Type B pancreatic cell (in vitro differentiated cells): Measurements from ENCODE around the gene FMO1. TPM values are rescaled to one million over a fixed set of nuclear protein-coding genes. Genes with fewer than 3 reads are reported as not detected.

Experiments used
- DNase-seq: peaks from one replicate; pipeline ENCODE4 v3.0.0; 2021; ENCODE audit warnings: mixed read lengths; ENCODE audit not compliant: unreplicated experiment; ENCODE audit errors: extremely low spot score
- H3K27ac Mint-ChIP-seq: 2 replicates; pipeline ENCODE4 v1.8.0; 2021; ENCODE audit warnings: mild to moderate bottlenecking, mixed read lengths
- H3K27me3 Mint-ChIP-seq: 2 replicates; pipeline ENCODE4 v1.8.0; 2021; ENCODE audit warnings: mixed read lengths
- H3K36me3 Mint-ChIP-seq: 2 replicates; pipeline ENCODE4 v1.8.0; 2021; ENCODE audit warnings: mixed read lengths
- H3K4me1 Mint-ChIP-seq: one replicate; pipeline ENCODE4 v1.8.0; 2021; ENCODE audit warnings: mixed read lengths; ENCODE audit not compliant: unreplicated experiment
- H3K4me3 Mint-ChIP-seq: 2 replicates; pipeline ENCODE4 v1.8.0; 2021; ENCODE audit warnings: mild to moderate bottlenecking, mixed read lengths
- H3K9me3 Mint-ChIP-seq: 2 replicates; pipeline ENCODE4 v1.8.0; 2021; ENCODE audit warnings: mixed read lengths
- total RNA-seq: library from RNA; stranded (reverse); gene quantifications from 2 replicates; pipeline ENCODE4 v1.2.1, GENCODE V29; 2021; ENCODE audit warnings: low replicate concordance
- TF ChIP-seq, protein P1 (sequence below): fragments of 200-600 bp; sonication (generic); conservative IDR thresholded peaks from 2 replicates; pipeline ENCODE4 v1.5.0; 2021; ENCODE audit warnings: antibody characterized with exemption, mild to moderate bottlenecking

The FMO1 gene
- total RNA-seq, 1 donor from 2014 or later = 1.8 TPM

DNA sequence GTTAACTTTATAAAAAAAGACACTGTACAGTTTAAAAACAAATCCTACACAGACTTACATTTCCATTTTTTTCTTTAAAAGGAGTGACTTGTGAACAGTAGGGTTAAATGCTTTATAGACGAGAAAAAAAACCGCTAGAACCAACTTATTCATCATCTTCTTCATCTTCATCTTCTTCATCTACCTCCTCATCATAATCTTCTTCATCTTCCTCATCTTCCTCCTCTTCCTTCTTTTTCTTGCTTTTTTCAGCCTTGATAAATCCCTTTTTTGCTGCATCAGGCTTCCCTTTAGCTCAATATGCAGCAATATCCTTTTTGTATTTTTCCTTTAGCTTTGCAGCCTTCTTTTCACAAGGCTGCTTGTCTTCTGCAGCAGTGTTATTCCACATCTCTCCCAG is 22.5 kb downstream of the FMO1 start:
- no peaks in the 10 kb centered on the region for H3K36me3 Mint-ChIP-seq
- H3K4me3 Mint-ChIP-seq = no peak overlapping the region
- TF ChIP-seq, protein P1, sequence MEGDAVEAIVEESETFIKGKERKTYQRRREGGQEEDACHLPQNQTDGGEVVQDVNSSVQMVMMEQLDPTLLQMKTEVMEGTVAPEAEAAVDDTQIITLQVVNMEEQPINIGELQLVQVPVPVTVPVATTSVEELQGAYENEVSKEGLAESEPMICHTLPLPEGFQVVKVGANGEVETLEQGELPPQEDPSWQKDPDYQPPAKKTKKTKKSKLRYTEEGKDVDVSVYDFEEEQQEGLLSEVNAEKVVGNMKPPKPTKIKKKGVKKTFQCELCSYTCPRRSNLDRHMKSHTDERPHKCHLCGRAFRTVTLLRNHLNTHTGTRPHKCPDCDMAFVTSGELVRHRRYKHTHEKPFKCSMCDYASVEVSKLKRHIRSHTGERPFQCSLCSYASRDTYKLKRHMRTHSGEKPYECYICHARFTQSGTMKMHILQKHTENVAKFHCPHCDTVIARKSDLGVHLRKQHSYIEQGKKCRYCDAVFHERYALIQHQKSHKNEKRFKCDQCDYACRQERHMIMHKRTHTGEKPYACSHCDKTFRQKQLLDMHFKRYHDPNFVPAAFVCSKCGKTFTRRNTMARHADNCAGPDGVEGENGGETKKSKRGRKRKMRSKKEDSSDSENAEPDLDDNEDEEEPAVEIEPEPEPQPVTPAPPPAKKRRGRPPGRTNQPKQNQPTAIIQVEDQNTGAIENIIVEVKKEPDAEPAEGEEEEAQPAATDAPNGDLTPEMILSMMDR = no peak
- peaks cover under 1% of the 10 kb centered on the region for H3K4me1 Mint-ChIP-seq
- no peak overlapping the region for H3K27ac Mint-ChIP-seq
- DNase-seq = no peak
- peaks cover 4% of the 10 kb centered on the region for H3K9me3 Mint-ChIP-seq
- H3K27me3 Mint-ChIP-seq = peaks cover 6% of the 10 kb centered on the region

DNA sequence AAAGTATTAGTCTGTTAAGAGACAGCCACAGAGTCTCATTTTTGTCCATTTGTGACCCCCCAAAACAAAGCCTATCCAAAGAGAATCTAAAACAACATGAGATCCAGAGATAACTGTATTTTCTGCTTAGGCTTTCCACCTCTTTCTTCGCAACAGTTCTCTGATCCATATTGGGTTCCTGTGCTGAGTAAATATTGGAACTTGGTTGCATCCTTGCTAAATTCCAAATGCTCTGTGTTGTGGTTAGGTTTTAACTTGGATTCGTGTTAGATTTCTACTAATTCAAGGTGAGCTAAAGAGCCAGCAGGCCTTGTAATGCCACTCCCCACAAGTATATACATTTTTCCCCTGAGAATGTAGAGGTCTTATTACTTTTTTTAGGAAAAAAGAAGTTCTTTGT is 29.2 kb downstream of the FMO1 start:
- no peaks in the 10 kb centered on the region for H3K36me3 Mint-ChIP-seq
- no peak overlapping the region for H3K27ac Mint-ChIP-seq
- peaks cover 12% of the 10 kb centered on the region for H3K4me1 Mint-ChIP-seq
- no peaks in the 10 kb centered on the region for H3K27me3 Mint-ChIP-seq
- H3K4me3 Mint-ChIP-seq = no peak overlapping the region
- H3K9me3 Mint-ChIP-seq = no peaks in the 10 kb centered on the region
- no peak for DNase-seq
- TF ChIP-seq, protein P1 = no peak

DNA sequence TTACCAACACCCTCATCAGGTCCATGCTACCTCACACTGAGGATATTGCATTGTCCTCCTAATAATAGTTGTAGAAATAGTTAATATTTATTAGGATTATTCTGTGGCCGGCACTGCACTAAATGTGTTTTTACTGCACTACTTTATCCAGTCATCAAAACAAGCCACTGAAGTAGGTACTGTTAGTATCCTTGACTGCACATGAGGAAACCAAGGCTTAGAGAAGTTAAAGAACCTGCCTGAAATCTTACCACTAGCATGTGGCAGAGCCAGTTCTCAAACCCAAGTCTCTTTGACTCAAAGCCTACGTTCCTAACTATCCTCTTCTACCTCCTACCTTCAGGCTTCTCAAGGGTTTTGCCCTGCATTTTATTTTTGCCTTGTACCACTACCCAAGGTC is 30.9 kb downstream of the FMO1 start:
- Mint-ChIP-seq H3K9me3 (no peaks in the 10 kb centered on the region), H3K4me3 (no peak overlapping the region), H3K27ac (no peak overlapping the region), H3K4me1 (peaks cover 12% of the 10 kb centered on the region), H3K27me3 (no peaks in the 10 kb centered on the region), H3K36me3 (no peaks in the 10 kb centered on the region)
- TF ChIP-seq, protein P1 = no peak
- no peak for DNase-seq

DNA sequence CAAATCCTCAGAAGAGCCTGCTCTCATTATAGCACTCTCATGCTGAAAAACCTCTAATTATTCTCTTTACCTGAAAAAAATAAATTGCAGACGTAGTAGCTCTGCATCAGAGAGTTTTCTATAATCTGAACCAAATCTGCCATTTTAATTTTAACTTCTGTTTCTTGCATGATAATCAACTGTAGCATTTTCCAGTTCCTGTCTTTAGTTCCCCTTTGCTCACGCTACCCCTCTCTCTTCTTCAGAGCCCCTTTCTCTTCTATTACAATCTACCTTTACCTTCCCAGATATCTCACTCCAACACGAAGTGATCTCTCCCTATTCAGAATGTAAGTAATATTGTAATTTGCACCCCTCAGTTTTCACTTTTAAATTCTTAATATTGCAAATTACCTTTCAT is 31.4 kb downstream of the FMO1 start:
- TF ChIP-seq, protein P1 = no peak
- Mint-ChIP-seq H3K4me3 (no peak overlapping the region), H3K27me3 (no peaks in the 10 kb centered on the region), H3K27ac (no peak overlapping the region), H3K9me3 (no peaks in the 10 kb centered on the region), H3K4me1 (peaks cover 12% of the 10 kb centered on the region), H3K36me3 (no peaks in the 10 kb centered on the region)
- no peak for DNase-seq

DNA sequence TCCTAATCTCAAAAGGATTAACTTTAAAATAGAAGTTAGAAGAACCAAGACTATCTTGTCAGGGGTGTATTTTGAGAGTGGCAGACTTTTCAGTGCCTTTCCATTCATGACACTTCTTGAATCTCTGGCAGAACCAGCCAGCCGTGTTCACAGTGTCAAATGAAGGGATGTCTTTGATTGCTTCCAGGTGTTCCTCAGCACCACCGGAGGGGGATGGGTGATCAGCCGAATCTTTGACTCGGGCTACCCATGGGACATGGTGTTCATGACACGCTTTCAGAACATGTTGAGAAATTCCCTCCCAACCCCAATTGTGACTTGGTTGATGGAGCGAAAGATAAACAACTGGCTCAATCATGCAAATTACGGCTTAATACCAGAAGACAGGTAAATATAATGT is 32.3 kb downstream of the FMO1 start:
- TF ChIP-seq, protein P1 = no peak
- no peak overlapping the region for H3K4me3 Mint-ChIP-seq
- H3K4me1 Mint-ChIP-seq = peaks cover 12% of the 10 kb centered on the region
- H3K27ac Mint-ChIP-seq = no peak overlapping the region
- H3K36me3 Mint-ChIP-seq = no peaks in the 10 kb centered on the region
- no peak for DNase-seq
- no peaks in the 10 kb centered on the region for H3K9me3 Mint-ChIP-seq
- H3K27me3 Mint-ChIP-seq = peaks cover 4% of the 10 kb centered on the region
